Esophagus squamous epithelium (tissue), 5 donors: ENCODE data around the gene KATNIP. TPM values are rescaled to one million over a fixed set of nuclear protein-coding genes. Genes with fewer than 3 reads are reported as not detected.
"Not testable (repeated sequence)": the region's sequence is repeated elsewhere in the genome, so short reads cannot be mapped to it uniquely, and the experiment has no call there.

ENCODE experiments used
- DNase-seq: peaks from one replicate; lab custom pipeline; 2025; lab: John Stamatoyannopoulos, UW
- H3K27ac ChIP-seq, 4 donors: fragments of 200-600 bp; sonication (generic); one replicate each; pipeline ENCODE4 v1.5.1; 2016 to 2019; ENCODE audit warnings: mild to moderate bottlenecking in 1 of 4
- H3K27me3 ChIP-seq, 4 donors: fragments of 200-600 bp; sonication (generic); 1 replicate in 3 of 4; 2 replicates in 1 of 4; pipeline versions ENCODE4 v1.5.1 to v1.6.0; 2017 to 2021; ENCODE audit warnings: antibody characterized with exemption in 1 of 4
- H3K36me3 ChIP-seq, 3 donors: fragments of 200-600 bp; sonication (generic); one replicate each; pipeline ENCODE4 v1.5.1; 2016 to 2019
- H3K4me1 ChIP-seq, 3 donors: fragments of 200-600 bp; sonication (generic); one replicate each; pipeline ENCODE4 v1.5.1; 2017 to 2019
- H3K4me3 ChIP-seq, 4 donors: fragments of 200-600 bp; sonication (generic); 1 replicate in 3 of 4; 2 replicates in 1 of 4; pipeline ENCODE4 v1.5.1; 2016 to 2019; ENCODE audit warnings: mild to moderate bottlenecking in 2 of 4, moderate library complexity in 1 of 4
- H3K9me3 ChIP-seq, 3 donors: fragments of 200-600 bp; sonication (generic); one replicate each; pipeline ENCODE4 v1.5.1; 2016 to 2019
- POLR2A ChIP-seq, 4 donors: fragments of 450-650 bp; IDR thresholded peaks; one replicate each; pipeline ENCODE4 v1.6.1; 2017; ENCODE audit warnings: antibody characterized with exemption in 4 of 4, mild to moderate bottlenecking in 4 of 4, moderate library complexity in 3 of 4
- WGBS, 2 donors: methylation state at CpG; one replicate each; pipeline ENCODE4 v1.1.5; 2018; 5-methylcytosine and 5-hydroxymethylcytosine counted together
- intact Hi-C: fragments of 100-400 bp; cut with DNase I; formaldehyde crosslinking; loops from one replicate; pipeline ENCODE4 v1.15.0; 2022
- total RNA-seq, 4 donors: library from RNA; depleted of rRNA; stranded (reverse); fragments of >200 nt; gene quantifications; one replicate each; pipeline ENCODE4 v1.1.0, GENCODE V29; 2016
- TF ChIP-seq, protein P1 (sequence below), 6 experiments: fragments of 450-650 bp in 4 of 6; fragments of 200-600 bp in 2 of 6; sonication (generic) in 2 of 6; IDR thresholded peaks; one replicate each; pipeline ENCODE4 v1.5.1; 2016 to 2019; ENCODE audit warnings: antibody characterized with exemption in 6 of 6, mild to moderate bottlenecking in 4 of 6, moderate library complexity in 4 of 6
- donor health status: DM: yes; HTN: yes; CAD: no.

KATNIP gene
- total RNA-seq, 4 donors from 2014 or later = 17.5 to 32.2 (median 25.5) TPM

DNA sequence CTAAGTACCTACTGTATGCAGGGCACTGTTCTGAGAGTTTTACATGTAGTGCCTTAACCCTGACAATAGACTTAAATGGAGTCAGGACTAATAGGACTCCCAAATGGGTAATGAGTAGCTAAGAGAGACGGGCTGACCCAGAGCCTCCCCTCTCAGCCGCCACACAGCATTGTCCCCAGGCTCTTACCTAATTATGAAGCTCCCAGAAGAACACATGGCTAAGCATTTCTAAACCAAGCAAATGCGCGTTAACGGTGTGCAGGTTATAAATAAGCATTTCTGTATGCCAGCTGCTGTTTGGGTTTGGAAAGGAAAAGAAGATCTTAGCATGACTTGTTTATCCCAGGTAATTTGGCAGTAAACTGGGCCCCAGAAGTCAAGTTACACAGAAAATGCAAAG lies 14.3 kb downstream of the KATNIP start:
- H3K4me1 ChIP-seq = peaks cover 0 to 14% (median 0%) of the 10 kb centered on the region in 3 donors
- H3K4me3 ChIP-seq = no peak overlapping the region
- H3K9me3 ChIP-seq = no peaks in the 10 kb centered on the region
- intact Hi-C loops = no loop called here
- H3K27ac ChIP-seq = no peak overlapping the region
- peaks cover 0 to 7% (median 0%) of the 10 kb centered on the region in 3 donors for H3K36me3 ChIP-seq
- WGBS, 2 donors = 83 to 94% methylated on average over 5 of the region's 5 CpGs
- no peak for TF ChIP-seq POLR2A (IDR thresholded peaks at IDR 0.05)
- TF ChIP-seq, protein P1, sequence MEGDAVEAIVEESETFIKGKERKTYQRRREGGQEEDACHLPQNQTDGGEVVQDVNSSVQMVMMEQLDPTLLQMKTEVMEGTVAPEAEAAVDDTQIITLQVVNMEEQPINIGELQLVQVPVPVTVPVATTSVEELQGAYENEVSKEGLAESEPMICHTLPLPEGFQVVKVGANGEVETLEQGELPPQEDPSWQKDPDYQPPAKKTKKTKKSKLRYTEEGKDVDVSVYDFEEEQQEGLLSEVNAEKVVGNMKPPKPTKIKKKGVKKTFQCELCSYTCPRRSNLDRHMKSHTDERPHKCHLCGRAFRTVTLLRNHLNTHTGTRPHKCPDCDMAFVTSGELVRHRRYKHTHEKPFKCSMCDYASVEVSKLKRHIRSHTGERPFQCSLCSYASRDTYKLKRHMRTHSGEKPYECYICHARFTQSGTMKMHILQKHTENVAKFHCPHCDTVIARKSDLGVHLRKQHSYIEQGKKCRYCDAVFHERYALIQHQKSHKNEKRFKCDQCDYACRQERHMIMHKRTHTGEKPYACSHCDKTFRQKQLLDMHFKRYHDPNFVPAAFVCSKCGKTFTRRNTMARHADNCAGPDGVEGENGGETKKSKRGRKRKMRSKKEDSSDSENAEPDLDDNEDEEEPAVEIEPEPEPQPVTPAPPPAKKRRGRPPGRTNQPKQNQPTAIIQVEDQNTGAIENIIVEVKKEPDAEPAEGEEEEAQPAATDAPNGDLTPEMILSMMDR (IDR thresholded peaks at IDR 0.05) = no peak
- no peak for DNase-seq
- no peaks in the 10 kb centered on the region for H3K27me3 ChIP-seq

DNA sequence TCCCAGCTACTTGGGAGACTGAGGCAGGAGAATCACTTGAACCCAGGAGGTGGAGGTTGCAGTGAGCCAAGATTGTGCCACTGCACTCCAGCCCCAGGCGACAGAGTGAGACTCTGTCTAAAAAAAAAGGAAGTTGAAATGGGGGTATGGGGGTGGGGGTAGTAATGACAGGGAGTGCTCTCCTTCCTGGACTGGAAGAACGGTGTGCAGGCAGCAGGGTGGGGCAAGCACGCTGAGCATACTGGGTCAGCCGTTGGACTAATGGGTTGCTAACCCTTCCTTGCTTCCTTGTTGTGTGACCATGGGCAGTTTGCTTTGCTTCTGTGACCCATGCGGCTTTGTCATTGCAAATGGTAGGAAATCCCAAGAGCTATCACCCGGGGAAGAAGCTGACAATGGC lies 16.5 kb downstream of the KATNIP start:
- no peak for TF ChIP-seq POLR2A (IDR thresholded peaks at IDR 0.05)
- TF ChIP-seq, protein P1 (IDR thresholded peaks at IDR 0.05) = no peak
- no peak for DNase-seq
- Histone ChIP-seq H3K4me3 (no peak overlapping the region), H3K27me3 (no peaks in the 10 kb centered on the region), H3K27ac (no peak overlapping the region), H3K4me1 (peaks cover 0 to 3% (median 0%) of the 10 kb centered on the region in 3 donors), H3K36me3 (peaks cover 0 to 7% (median 0%) of the 10 kb centered on the region in 3 donors), H3K9me3 (no peaks in the 10 kb centered on the region)
- WGBS, 2 donors = 68 to 73% methylated on average over 6 of the region's 6 CpGs
- intact Hi-C loops = no loop called here

DNA sequence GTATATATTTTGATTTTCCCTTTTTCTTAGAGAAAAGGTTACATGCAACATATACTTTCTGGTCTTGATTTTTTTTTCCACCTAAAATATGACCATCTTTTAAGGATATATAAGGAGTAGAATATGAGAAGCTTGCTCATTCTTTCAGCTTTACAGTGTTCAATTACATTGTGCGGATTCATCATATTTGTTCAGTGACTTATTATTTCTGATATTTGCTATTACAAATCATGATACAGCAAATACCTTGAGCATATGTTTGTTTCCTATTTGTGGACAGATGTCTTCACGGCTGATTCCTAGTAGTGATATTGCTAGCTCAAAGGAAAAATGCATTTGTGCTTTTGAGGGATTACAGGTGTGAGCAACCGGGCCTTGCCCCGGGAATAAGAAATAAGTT lies 18.1 kb downstream of the KATNIP start:
- DNase-seq = no peak
- Histone ChIP-seq H3K27ac (no peak overlapping the region), H3K4me3 (no peak overlapping the region), H3K27me3 (no peaks in the 10 kb centered on the region), H3K4me1 (peaks cover 0 to 17% (median 0%) of the 10 kb centered on the region in 3 donors), H3K9me3 (no peaks in the 10 kb centered on the region), H3K36me3 (peaks cover 0 to 7% (median 0%) of the 10 kb centered on the region in 3 donors)
- intact Hi-C loops = no loop called here
- 91 to 94% methylated on average over 4 of the region's 4 CpGs for WGBS, 2 donors
- TF ChIP-seq, protein P1 (IDR thresholded peaks at IDR 0.05) = no peak
- TF ChIP-seq POLR2A (IDR thresholded peaks at IDR 0.05) = no peak

DNA sequence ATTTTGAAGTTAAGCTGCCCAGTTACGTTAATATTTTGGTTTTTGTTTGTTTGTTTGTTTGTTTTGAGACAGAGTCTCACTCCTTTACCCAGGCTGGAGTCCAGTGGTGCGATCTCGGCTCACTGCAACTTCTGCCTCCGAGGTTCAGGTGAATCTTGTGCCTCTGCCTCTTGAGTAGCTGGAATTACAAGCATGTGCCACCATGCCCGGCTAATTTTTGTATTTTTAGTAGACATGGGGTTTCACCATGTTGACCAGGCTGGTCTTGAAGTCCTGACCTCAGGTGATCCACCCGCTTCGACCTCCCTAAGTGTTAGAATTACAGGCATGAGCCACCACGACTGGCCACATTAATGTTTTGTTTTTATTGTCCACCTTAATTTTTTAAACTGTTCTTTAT lies 21.0 kb downstream of the KATNIP start:
- Histone ChIP-seq H3K36me3 (peaks cover 0 to 21% (median 5%) of the 10 kb centered on the region in 3 donors), H3K4me1 (peaks cover 0 to 17% (median 0%) of the 10 kb centered on the region in 3 donors)
- WGBS, 2 donors = 89 to 95% methylated on average over 8 of the region's 8 CpGs
- intact Hi-C loops, DNase-seq, H3K4me3 ChIP-seq, H3K27ac ChIP-seq, H3K9me3 ChIP-seq, H3K27me3 ChIP-seq: not testable (repeated sequence)

DNA sequence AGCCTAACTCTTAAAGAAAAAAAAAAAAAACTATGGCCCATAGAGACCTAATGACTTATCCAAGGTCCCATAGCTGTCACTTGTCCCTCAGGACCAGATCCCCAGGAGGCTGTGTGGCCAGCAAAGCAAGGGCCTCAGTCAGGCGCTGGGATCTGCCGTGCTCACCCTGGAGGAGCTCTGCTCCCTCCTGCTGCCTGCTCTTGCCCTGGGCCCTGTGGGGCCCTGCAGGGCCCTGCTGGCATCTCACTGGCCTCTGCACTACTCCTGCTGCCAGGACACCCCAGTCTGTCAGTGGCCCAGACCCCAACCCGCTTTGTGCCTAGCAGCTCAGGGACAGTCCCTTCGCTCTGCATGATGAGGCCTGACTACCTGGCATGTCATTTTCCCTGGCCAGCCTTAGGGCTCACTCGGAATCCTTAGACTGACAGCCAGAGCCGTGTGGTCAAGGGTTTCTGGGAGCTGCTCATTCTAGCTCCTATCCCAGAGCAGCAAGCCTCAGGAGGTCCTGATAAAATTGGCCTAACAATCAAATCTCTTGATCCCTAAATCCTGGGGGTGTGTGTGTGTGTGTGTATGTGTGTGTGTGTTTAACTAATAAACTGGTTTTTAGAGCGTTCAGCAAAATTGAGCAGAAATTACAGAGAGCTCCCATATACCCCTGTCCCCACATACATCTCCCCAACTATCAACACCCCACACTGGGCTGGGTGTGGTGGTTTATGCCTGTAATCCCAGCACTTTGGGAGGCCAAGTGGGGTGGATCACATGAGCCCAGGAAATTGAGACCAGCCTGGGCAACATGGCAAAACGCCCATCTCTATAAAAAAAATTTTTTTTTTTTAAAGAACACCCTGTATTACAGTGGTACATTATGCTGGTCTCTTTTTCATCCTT lies 21.7 kb downstream of the KATNIP start:
- intact Hi-C loops = no loop called here
- H3K9me3 ChIP-seq = no peaks in the 10 kb centered on the region
- no peak overlapping the region for H3K4me3 ChIP-seq
- H3K4me1 ChIP-seq = peaks cover 0 to 23% (median 0%) of the 10 kb centered on the region in 3 donors
- no peaks in the 10 kb centered on the region for H3K27me3 ChIP-seq
- no peak overlapping the region for H3K27ac ChIP-seq
- DNase-seq = no peak
- peaks cover 0 to 25% (median 5%) of the 10 kb centered on the region in 3 donors for H3K36me3 ChIP-seq
- TF ChIP-seq, protein P1 (IDR thresholded peaks at IDR 0.05) = no peak
- TF ChIP-seq POLR2A (IDR thresholded peaks at IDR 0.05) = no peak
- WGBS, 2 donors = 72 to 77% methylated on average over 3 of the region's 8 CpGs
